Measurements from ENCODE around the gene PSD.

Gene PSD

DNA sequence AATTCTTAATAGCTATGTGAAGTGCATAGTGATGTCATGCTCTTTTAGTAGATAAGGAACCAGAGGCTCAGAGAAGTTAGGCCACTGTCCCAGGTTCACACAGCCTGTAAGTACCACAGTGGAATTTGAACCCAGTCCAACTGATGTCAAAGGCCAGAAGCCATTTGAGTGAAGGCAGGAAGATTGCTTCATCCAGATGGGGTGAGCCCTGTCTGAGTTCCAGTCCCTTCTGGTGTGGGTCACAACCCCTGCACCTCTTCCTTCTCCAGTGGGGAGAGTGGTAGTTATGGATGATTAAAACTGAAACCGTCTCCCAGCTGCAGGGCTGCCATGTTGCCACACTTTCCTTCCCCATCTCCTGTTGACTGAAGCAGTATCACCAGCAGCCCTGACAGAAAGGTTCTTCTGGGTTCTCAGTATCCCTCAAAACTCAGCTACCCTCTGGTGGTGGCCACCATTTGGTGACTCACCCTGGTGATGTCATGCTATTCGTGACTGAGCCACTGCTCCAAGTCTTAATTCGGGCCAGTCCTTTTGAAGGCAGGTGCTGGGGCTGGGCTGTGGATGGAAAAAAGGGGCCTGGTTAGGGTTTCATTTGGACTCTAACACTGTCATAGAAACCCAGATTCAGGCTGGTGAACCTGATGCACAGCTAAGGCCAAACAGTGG is 34.2 kb upstream of the PSD start:
- peaks cover 35% of the 10 kb centered on the region for H3K4me1 Mint-ChIP-seq (ENCODE audit: low read depth)
- H3K36me3 Mint-ChIP-seq (ENCODE audit: low read depth): peaks cover 72% of the 10 kb centered on the region
- peak overlapping the region; percentile 97 for H3K27ac Mint-ChIP-seq
- peak overlapping the region; percentile 90 for H3K4me3 Mint-ChIP-seq
- H3K9me3 Mint-ChIP-seq: no peaks in the 10 kb centered on the region
- no peaks in the 10 kb centered on the region for H3K27me3 Mint-ChIP-seq
- peak; percentile 71 for DNase-seq

DNA sequence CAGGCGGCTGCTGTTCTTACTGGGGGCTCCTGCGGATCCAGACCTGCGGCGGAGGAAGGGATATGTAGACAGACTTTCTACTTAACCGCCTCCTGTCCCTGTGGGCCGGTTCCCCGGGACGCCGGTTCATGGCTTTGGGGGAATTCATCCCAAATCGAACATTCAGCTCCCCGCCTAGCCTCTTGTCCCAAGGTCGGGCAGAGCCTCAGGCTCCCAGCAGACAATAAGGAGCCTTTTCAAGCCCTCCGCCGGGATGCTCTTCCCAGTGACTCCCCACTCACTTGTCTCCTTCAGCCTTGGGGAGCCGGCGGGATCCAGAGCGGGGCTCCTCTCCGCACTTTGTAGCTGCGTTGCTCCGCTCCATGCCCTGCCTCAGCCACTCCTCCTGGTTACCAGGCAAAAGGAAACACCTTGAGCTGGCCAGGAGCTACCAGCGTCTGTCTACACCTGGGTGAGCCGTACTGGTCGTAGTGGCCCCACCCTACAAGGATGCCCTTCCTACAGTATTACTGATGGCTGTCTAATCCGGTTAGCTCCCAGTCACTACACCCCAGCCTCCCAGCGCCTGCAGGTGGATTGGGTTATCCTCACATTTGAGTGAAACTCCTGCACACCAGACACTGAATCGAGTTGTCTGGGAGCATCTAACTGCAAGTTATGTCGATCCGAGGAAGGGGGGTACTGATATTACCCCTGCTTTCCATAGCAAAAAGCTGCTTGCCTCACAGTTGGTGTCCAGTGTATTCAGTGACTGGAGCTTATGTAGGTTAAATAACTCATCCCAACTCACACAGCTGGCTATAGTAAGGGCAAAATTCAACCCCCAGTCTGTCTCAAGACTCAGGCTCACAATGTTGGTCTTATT is 32.8 kb upstream of the PSD start, which contains the start of gene C10orf95:
Gene C10orf95, minus strand, starts transcription at position 439 of the 865 bp plus-strand sequence. CDS start 450 bp downstream, outside the sequence.
- peak within 1 kb of the TSS; percentile 97 for H3K27ac Mint-ChIP-seq
- no peaks in the 10 kb centered on the region for H3K9me3 Mint-ChIP-seq
- no peak for DNase-seq
- H3K4me3 Mint-ChIP-seq: peak within 1 kb of the TSS; percentile 94
- H3K36me3 Mint-ChIP-seq (ENCODE audit: low read depth): peaks cover 59% of the 10 kb centered on the region
- H3K4me1 Mint-ChIP-seq (ENCODE audit: low read depth): peaks cover 35% of the 10 kb centered on the region
- H3K27me3 Mint-ChIP-seq: no peaks in the 10 kb centered on the region

DNA sequence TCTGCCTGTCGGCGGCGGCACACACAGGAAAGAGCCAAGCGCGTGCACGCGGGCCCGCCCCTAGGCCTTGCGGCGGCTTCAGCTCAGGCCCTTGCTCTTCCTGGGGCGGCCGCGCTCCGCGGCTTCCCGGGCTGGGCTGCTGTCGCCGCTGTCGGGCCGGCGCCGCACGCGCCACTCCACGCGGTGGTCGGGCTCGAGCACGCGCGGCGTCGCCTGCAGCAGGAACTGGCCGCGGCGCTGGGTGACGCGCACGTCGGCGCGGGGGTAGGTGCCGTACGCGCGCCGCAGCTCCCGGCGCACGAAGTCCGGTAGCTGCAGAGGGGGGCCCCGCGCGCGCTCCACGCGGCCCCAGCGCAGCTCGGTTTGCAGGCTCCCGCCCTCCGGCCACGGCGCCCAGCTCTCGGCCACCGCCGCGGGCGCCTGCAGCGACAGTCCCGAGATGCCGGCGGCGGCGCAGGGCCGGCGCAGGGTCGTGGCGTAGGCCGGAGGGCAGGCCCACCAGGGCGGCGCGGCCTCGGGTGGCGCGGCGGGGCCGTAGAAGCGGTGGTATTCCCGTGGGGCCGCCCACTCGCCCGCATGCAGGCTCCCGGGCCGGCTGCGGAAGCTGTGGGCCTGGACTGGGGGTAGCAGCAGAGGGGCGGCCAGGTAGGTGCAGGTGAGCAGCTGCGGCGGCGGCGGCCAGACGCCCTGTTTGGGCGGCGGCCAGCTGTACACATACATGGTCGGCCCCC is 32.0 kb upstream of the PSD start:
- peaks cover 35% of the 10 kb centered on the region for H3K4me1 Mint-ChIP-seq (ENCODE audit: low read depth)
- DNase-seq: peak; percentile 90
- H3K36me3 Mint-ChIP-seq (ENCODE audit: low read depth): peaks cover 52% of the 10 kb centered on the region
- H3K4me3 Mint-ChIP-seq: peak overlapping the region; percentile 94
- no peaks in the 10 kb centered on the region for H3K9me3 Mint-ChIP-seq
- H3K27ac Mint-ChIP-seq: peak overlapping the region; percentile 97
- no peaks in the 10 kb centered on the region for H3K27me3 Mint-ChIP-seq

DNA sequence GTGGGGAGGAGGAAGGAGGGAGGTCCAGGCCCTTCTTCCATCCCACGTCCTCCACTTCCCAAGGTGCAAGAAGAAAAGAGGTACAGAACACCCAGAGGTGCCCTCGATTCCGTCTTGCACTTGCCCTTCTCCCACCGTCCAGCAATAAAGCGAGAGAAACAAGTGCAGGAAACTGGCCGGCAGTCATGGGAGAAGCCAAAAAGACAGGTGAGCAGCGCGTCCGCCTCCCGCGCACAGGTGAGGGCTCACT is 31.5 kb upstream of the PSD start:
- Mint-ChIP-seq H3K27ac (peak overlapping the region; percentile 97), H3K9me3 (no peaks in the 10 kb centered on the region), H3K36me3 (ENCODE audit: low read depth) (peaks cover 47% of the 10 kb centered on the region), H3K4me1 (ENCODE audit: low read depth) (peaks cover 35% of the 10 kb centered on the region), H3K27me3 (no peaks in the 10 kb centered on the region), H3K4me3 (peak overlapping the region; percentile 94)
- DNase-seq: no peak

GRCh38 chr10:102449321-102450123 is 30.9 kb upstream of the PSD start:
- peak; percentile 87 for DNase-seq
- peaks cover 42% of the 10 kb centered on the region for H3K36me3 Mint-ChIP-seq (ENCODE audit: low read depth)
- no peaks in the 10 kb centered on the region for H3K9me3 Mint-ChIP-seq
- H3K4me3 Mint-ChIP-seq: peak overlapping the region; percentile 94
- peak overlapping the region; percentile 97 for H3K27ac Mint-ChIP-seq
- H3K27me3 Mint-ChIP-seq: no peaks in the 10 kb centered on the region
- H3K4me1 Mint-ChIP-seq (ENCODE audit: low read depth): peaks cover 37% of the 10 kb centered on the region

- H3K4me1 Mint-ChIP-seq (ENCODE audit: low read depth): peaks cover 11% of the 10 kb centered on the region
- H3K4me3 Mint-ChIP-seq: no peak overlapping the region
- no peak overlapping the region for H3K27ac Mint-ChIP-seq
Measured at GRCh38 chr10:102444851-102445250, 26.3 kb upstream of the PSD start.

DNA sequence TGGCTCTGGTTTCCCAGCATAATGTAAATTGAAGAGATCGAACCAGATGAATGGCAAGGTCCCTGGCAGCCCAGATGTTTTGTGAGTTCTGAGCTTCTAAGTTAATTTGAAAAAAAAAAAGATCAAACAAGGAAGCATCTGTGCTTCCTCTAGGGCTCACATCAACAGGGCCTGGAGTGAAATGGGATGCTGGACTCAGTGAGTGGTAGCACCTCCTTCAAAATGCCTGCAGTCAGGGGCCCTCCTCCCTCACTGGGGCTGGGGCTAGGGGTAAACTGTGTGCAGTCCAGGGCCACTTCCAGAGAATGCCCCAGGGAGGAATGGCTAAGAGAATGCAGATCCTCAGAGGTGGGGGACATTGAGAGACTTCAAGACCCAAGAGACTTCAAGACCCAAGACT is 19.8 kb upstream of the PSD start:
- Mint-ChIP-seq H3K4me1 (ENCODE audit: low read depth) (peaks cover 47% of the 10 kb centered on the region), H3K36me3 (ENCODE audit: low read depth) (peaks cover 25% of the 10 kb centered on the region), H3K27me3 (no peaks in the 10 kb centered on the region), H3K4me3 (peak overlapping the region; percentile 52), H3K9me3 (no peaks in the 10 kb centered on the region), H3K27ac (peak overlapping the region; percentile 77)
- DNase-seq: no peak

More at GRCh38 chr10:102444851-102445250, 26.3 kb upstream of the PSD start:
- Mint-ChIP-seq H3K36me3 (ENCODE audit: low read depth) (peaks cover 2% of the 10 kb centered on the region), H3K9me3 (no peaks in the 10 kb centered on the region), H3K27me3 (no peaks in the 10 kb centered on the region)
- no peak for DNase-seq

DNA sequence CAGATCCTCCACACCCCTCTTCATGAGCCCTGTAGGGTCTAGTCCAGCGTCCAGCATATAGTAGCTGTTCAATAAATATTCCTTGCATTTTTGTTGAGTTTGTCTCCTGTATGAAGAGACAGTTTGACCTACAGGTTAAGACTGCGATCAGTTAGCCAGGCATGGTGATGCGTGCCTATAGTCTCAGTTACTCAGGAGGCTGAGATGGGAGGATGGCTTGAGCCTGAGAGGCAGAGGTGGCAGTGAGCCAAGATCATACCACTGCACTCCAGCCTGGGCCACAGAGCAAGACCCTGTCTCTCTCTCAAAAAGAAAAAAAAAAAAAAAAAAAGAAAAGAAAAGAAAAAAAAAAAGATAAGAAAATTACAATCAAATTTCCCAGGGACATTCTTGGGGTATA is 18.9 kb upstream of the PSD start:
- H3K27ac Mint-ChIP-seq: peak overlapping the region; percentile 93
- peaks cover 51% of the 10 kb centered on the region for H3K4me1 Mint-ChIP-seq (ENCODE audit: low read depth)
- H3K9me3 Mint-ChIP-seq: no peaks in the 10 kb centered on the region
- peaks cover 25% of the 10 kb centered on the region for H3K36me3 Mint-ChIP-seq (ENCODE audit: low read depth)
- DNase-seq: no peak
- no peaks in the 10 kb centered on the region for H3K27me3 Mint-ChIP-seq
- peak overlapping the region; percentile 79 for H3K4me3 Mint-ChIP-seq

DNA sequence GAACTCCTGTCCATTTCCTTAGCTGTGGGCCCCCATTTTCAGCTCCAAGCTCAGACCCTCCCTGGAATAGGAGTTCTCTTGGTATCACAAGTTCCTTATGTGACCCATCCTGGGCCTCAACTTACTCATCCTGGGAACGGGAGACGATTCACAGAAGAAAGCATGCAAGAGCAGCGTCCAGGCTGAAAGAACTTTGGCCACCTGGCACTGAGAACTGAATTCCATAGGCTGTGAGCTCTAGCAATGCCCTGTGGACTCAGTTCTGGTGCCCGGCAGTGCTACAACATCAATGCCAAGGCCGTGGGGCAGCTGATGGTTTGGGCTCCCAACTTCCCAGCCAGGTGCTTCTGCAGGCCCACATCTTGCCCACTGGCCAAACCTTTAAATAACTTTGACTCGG is 17.7 kb upstream of the PSD start:
- no peak for DNase-seq
- peak overlapping the region; percentile 93 for H3K27ac Mint-ChIP-seq
- H3K9me3 Mint-ChIP-seq: no peaks in the 10 kb centered on the region
- H3K4me1 Mint-ChIP-seq (ENCODE audit: low read depth): peaks cover 54% of the 10 kb centered on the region
- peak overlapping the region; percentile 79 for H3K4me3 Mint-ChIP-seq
- peaks cover 36% of the 10 kb centered on the region for H3K36me3 Mint-ChIP-seq (ENCODE audit: low read depth)
- no peaks in the 10 kb centered on the region for H3K27me3 Mint-ChIP-seq

GRCh38 chr10:102435529-102436233 is 17.1 kb upstream of the PSD start:
- Mint-ChIP-seq H3K36me3 (ENCODE audit: low read depth) (peaks cover 38% of the 10 kb centered on the region), H3K9me3 (no peaks in the 10 kb centered on the region), H3K27me3 (no peaks in the 10 kb centered on the region), H3K27ac (peak overlapping the region; percentile 93), H3K4me3 (peak overlapping the region; percentile 79), H3K4me1 (ENCODE audit: low read depth) (peaks cover 55% of the 10 kb centered on the region)
- DNase-seq: peak; percentile 68

GRCh38 chr10:102435133-102435497 is 16.5 kb upstream of the PSD start:
- H3K9me3 Mint-ChIP-seq: no peaks in the 10 kb centered on the region
- H3K4me1 Mint-ChIP-seq (ENCODE audit: low read depth): peaks cover 55% of the 10 kb centered on the region
- no peak for DNase-seq
- H3K4me3 Mint-ChIP-seq: peak overlapping the region; percentile 79
- peak overlapping the region; percentile 93 for H3K27ac Mint-ChIP-seq
- H3K27me3 Mint-ChIP-seq: no peaks in the 10 kb centered on the region
- peaks cover 41% of the 10 kb centered on the region for H3K36me3 Mint-ChIP-seq (ENCODE audit: low read depth)

- H3K36me3 Mint-ChIP-seq (ENCODE audit: low read depth): peaks cover 41% of the 10 kb centered on the region
- H3K4me1 Mint-ChIP-seq (ENCODE audit: low read depth): peaks cover 55% of the 10 kb centered on the region
- peak overlapping the region; percentile 93 for H3K27ac Mint-ChIP-seq
- no peaks in the 10 kb centered on the region for H3K9me3 Mint-ChIP-seq
- H3K4me3 Mint-ChIP-seq: peak overlapping the region; percentile 79
- DNase-seq: no peak
- no peaks in the 10 kb centered on the region for H3K27me3 Mint-ChIP-seq
Measured at GRCh38 chr10:102434394-102435132, 16.0 kb upstream of the PSD start.

DNA sequence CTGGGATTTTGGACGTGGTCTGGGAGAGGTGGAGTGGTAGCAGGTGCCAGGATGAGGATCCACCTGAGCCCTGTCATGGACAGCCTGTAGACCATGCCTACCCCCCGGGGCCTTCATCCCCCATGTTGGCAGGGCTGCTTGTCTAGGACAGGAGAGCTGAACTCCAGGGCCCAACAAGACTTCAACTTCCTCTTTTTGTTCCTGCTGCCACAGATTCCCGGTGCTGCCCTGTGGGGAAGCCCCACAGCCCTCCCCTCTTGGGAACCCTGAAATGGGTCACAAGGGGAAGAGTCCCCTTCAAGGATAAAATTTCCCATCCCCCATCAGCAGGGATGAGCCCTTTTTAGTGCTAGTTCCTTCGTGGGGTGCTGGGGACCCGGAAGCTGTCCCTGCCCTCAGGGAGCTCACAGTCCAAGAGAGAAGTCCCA is 15.0 kb upstream of the PSD start:
- Mint-ChIP-seq H3K27me3 (no peaks in the 10 kb centered on the region), H3K36me3 (ENCODE audit: low read depth) (peaks cover 41% of the 10 kb centered on the region), H3K9me3 (no peaks in the 10 kb centered on the region), H3K27ac (peak overlapping the region; percentile 97), H3K4me1 (ENCODE audit: low read depth) (peaks cover 55% of the 10 kb centered on the region), H3K4me3 (peak overlapping the region; percentile 94)
- DNase-seq: peak; percentile 56
